HCT116 (cell line): ENCODE measurements around the gene FNDC3B.

Experiments used
- EZH2 ChIP-seq: fragments of 200-600 bp; sonication (generic); IDR thresholded peaks from 2 replicates; pipeline ENCODE4 v1.6.1; 2017; ENCODE audit warnings: antibody characterized with exemption, mixed run types
- POLR2A ChIP-seq: IDR thresholded peaks from 2 replicates; pipeline ENCODE4 v1.7.0; 2011; ENCODE audit warnings: borderline replicate concordance; ENCODE audit not compliant: insufficient read depth, insufficient read length; ENCODE audit errors: extremely low read depth
- RAD21 ChIP-seq: IDR thresholded peaks from 2 replicates; pipeline ENCODE4 v1.6.1; 2012; ENCODE audit warnings: low read depth, mild to moderate bottlenecking

DNA sequence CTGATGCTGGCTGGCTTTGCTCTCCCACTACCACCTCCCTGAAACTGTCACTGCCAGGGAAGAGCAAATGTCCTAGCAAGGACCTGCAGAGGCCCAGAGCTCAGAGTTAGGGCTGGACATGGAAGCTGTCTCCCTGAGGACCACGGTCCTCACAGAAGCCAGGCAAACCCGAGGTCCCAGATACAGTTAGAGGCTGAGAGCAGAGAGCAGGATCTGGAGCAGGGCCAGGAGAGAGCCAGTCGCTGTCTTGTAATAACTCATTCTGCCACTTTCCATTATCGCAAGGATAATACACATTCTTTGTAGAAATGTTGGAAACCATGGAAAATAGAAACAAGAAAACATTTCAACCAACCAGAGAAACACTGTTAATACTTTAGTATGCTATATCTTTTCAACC is 398.8 kb downstream of the FNDC3B start:
- TF ChIP-seq POLR2A, result no peak
- no peak for TF ChIP-seq RAD21
- TF ChIP-seq EZH2, result no peak
